ENCODE results near the gene GPN2.
"Not testable (repeated sequence)": the region's sequence is repeated elsewhere in the genome, so short reads cannot be mapped to it uniquely, and the experiment has no call there.

Gene GPN2

DNA sequence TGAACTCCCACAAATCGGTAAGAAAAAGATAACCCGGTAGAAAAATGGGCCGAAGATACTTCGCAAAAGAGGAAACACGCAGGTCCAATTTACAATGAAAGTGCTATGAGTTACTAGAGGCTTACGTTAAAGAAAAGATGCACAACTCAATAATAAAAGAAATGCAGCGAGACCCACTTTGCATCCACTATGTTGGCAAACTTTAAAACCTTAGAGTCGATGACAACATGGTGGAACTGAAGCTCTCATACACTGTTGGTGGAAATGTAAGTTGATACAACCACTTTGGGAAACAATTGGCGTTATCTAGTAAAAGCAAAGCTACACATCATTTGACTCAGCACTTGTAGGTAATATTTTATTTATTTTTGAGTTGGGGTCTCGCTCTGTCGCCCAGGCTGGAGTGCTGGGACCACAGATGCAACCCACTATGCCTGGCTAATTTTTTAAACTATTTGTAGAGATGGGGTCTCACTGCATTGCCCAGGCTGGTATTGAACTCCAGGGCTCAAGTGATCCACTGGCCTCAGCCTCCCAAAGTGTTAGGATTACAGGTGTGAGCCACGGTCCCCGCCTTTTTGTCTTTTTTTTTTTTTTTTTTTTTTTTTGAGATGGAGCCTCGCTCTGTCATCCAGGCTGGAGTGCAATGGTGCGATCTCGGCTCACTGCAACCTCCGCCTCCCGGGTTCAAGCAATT lies 10.9 kb upstream of the GPN2 start:
- no peak for DNase-seq

DNA sequence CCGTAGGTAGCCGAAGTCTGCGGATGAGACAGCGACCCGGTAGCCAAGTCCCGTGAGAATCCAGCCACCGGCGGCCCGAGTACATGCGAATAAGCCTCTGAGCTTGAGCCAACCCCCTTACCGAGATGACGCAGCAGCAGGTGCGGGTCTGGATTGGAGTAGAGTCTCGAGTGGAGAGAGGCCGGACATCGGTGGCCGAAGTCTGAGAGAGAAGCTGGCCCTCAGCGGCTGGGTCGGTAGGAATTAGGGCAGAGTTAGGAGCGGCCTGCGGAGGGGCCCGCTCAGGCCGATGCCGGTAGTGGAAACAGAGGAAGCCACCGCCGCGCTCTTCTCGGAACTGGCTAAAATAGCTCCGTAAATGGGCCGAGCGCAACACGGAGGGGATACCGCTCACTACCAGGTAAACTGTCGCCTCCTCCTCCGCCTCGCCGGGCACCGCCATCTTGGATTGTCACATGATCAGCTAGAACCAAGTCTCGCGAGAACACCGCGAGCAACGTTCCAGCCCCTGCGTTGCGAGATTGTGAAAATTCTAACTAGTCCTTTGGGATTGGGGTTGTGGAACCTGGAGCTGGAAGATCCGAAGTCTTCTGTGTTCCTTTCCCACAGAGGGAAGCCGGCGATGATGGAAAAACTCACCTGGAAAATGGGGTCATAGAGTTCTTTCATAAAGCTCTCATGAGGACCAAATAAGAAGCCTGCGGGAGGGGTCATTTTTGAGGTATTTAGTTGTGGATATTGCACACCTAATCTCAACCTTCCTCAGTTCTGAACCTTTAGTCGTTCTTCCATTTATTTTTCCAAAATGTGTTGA lies 10.1 kb upstream of the GPN2 start, which contains the start of gene GPATCH3:
Gene GPATCH3 (minus strand): TSS at position 467 of the 814 bp plus-strand sequence. CDS start 25 bp downstream, at position 442.
- peak; percentile 92 for DNase-seq

DNA sequence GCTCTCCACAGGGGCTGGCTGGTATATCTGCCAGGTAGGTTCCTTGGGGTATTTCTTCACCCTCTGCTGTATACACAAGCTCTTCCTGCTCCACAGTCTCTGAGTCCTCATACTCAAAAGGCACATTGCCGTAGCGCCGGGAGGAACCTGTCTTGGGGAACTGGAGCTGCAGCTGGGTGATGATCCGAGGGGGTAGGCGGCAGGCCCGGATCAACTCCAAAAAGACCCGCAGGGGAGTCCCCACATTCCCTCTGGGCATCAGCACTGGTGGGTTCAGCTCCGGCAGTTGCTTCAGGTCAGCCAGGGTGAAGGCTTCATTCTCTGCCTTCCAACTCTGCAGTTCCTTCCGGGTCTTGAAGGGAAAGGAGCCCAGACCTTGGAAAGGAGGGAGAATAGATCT lies 7.3 kb upstream of the GPN2 start:
- DNase-seq, result no peak

DNA sequence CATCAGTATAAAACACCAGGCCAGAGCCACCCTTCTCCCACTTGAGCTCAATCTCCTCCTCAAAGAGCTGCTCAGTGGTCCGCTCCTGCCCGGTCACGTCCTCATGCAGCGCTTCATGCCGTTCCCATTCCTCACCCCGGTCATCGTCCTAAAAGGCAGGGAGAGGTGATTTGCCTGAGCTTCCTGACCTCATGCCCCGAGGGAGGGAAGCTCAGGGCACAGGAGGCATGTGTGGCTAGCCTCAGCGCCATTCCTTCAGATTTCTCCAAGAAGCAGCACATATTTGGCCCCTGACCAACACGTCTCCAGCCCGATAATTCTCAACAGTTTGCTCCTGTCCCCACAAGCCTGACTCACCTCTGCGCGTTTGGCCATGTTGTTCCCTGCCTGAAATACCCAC lies 4.2 kb upstream of the GPN2 start:
- no peak for DNase-seq

DNA sequence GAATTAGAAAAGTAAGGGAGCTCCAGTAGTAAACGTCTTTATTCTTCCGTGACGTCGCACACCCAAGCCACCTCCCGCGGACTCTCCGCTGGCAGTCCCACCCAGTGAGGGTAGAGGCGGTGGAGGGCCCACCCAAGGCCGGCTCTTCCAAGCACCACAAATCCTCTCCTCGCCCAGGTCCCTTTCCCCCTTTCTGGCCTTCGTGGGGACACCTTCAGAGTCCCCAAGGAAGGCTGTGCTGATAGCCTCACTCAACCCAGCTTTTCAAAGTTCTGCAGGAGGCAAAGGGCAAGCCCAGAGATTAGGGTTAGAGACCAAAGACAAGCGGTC lies 349 bp upstream of the GPN2 start:
- no peak for DNase-seq

DNA sequence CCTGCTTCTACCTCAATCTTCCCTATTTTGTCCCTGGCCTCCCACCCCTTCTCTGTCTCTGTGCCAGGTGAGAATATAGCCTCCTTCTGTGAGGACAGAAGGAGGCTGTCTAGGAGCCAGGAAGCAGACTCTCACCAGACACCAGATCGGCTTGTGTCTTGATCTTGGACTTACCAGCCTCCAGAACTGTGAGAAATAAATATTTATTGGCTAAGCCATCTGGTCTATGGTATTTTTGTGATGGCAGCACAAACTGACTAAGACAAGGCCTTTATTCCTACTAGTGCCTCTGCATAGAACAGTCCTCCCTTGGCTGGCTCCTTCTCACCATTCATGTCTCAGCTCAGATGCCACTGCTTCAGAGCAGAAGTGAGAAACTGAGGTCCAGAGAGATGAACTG lies 1.9 kb downstream of the GPN2 start:
- no peak for DNase-seq

DNA sequence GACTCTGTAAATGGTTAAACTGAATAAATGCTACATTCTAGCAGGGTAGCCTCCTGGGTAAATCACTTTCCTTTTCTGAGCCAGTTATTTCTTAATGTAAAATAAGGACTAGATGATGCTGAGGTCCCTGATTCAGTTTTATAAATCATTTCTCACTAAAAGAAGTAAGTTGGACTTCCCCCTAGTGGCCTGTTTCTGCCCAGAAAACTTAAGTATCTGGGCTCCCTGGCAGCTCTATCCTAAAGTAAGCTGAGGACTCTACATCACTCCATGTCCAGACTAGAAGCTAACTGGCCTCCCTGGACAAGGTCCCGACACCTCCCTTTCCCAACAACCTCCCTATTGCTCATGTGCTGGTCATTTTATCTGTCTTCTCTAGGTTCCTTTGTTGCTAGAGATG lies 3.0 kb downstream of the GPN2 start:
- no peak for DNase-seq

DNA sequence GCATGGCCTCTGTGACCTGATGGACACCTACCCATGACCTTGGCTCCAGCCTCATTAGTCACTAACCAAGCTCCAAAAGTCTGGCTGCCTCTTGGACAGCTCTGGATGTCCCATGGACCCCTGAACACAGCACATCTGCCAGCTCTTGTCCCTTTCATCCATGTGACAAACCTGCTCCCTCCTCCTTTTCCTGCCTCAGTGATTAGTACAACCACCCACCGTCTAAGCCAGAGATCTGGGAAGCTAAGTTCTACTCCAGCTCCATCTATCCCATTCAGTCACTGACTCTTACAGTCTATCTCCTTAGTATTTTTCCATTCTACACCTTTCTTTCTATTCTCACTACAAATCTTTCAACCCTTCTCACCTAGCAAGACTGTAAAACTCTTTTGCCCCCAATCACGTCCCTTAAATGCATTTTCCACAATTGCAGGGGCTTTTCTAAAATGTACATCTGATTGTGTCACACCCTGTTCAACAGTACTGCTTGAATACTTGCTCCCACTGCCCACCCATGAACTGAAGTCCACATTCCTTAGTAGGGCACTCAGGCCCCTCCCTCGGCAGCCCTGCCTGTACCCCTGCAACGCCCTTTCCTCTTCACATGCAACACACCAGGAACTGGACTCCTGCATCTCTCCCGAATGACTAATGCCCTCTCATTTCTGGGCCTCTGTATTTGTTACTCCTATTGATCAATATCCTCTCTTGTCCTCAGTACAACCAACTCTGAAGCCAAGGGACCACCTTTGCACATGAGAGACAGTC lies 7.2 kb downstream of the GPN2 start:
- DNase-seq, result no peak

DNA sequence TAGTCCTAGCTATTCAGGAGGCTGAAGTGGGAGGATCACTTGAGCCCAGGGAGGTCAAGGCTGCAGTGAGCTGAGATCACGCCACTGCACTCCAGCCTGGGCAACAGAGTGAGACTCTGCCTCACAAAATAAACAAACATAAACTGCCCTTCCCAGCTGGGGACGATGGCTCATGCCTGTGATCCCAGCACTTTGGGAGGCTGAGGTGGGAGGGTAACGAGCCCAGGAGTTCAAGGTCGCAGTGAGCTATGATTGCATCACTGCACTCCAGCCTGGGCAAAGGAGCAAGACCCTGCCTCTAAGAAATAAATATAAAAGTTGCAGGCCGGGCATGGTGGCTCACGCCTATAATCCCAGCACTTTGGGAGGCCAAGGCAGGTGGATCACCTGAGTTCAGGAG lies 8.5 kb downstream of the GPN2 start:
- not testable (repeated sequence) for DNase-seq

DNA sequence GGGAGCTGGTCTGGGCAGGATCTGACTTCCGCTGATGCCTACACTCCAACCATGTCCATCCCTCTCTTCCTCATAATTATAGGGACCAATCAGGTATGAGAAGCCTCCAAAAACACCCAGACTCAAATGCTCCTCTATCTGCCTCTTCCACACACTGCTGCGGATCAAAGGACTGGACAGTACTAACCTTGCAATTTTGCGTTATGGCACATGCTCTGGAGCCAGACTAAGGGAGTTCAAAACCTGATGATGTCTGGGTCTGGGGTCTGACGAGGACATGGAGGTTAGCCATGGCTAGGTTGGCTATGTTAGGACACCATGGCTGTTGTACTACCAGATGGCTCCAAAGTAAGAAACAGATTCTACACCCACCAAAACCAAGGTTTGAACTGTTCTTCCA lies 10.3 kb downstream of the GPN2 start:
- no peak for DNase-seq

DNA sequence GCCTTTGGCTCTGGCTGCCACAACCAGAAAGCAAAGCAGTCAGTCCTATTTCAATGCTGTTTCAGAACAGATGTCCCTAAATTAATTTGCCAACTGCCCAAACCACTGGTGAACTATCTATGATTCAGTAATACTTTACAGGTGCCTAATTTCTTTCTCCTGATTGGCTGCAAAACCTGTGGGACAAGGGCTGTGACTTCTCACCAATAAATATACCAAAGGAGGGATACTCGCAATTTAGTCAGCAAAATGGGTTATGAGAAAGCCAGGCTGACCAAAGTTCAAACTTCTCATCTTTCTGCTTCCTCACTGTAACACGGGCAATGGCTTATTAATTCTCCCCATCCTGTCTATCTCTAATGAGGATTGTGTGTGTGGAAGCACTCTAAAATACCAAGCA lies 12.8 kb downstream of the GPN2 start:
- no peak for DNase-seq

DNA sequence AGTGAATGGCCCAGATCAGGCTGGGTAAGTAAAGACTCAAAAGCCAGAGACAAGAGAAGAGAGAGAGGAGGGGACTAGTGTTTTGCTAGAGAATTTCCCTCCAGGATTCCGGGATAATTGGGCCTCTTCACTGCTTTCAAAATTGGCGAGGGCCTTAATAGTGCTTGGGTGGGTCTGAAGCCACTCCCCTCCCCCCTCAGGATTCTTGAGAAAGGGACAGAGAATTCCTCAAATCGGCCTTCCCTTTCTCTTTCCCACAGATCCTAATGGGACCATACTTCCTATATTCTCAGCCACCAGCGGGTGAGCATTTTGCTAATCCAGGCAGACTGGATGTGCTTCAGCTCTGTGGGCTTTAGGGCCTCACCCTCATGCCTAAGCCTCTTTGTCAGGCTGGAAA lies 15.2 kb downstream of the GPN2 start:
- no peak for DNase-seq

DNA sequence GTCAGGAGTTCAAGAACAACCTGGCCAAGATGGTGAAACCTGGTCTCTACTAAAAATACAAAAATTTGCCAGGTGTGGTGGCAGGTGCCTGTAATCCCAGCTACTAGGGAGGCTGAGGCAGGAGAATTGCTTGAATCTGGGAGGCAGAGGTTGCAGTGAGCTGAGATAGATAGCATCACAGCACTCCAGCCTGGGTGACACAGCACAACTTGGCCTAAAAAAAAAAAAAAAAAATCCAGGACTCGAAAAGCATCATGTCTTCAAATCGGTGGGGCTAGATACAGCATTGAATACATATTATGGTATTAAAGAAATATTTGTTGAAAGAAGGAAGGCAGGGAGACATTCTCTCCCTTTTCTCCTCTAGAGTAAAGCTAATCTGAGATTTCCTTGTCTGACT lies 17.0 kb downstream of the GPN2 start:
- DNase-seq, result not testable (repeated sequence)

DNA sequence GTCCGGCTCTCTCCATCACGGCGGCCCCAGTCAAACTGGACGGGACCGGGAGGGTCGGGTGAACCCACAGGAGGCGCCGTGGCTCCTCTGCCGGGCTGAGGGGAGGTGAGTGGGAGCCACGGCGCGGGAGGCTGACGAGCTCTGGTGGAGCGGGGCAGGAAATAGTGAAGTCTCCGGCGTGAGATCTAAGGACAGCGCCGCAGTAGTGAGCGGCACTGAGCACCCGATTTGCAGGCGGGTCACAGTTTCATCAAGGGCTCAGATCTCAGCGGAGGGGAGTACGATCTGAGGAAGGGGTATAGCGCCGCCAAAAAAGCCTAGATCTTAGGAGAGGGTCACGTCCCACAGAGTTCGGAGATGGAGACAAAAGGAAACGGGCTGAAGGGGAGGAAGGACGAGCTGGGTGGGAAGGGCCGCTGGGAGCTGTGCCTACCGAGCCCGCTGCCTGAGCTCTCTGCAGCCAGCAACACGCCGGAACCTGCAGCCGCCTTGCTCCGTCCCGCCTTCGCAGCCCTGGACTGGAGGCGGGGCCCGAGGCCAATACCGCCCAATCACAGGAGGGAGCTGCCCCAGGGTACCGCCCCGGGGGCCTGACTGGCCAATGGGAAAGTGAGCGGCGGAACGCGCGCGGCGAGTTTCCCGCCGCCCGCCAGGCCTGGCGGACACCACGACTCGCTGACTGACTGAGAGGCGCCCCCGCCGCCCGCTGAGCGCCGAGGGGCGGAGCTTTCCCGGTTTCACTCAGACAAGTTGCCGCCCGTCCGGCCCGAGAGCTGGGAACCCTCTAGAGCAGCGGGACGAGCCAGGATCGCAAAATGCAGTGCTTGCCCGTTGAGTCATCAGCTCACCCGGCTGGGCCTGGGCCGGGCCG lies 25.2 kb downstream of the GPN2 start:
- peak; percentile 99 for DNase-seq

DNA sequence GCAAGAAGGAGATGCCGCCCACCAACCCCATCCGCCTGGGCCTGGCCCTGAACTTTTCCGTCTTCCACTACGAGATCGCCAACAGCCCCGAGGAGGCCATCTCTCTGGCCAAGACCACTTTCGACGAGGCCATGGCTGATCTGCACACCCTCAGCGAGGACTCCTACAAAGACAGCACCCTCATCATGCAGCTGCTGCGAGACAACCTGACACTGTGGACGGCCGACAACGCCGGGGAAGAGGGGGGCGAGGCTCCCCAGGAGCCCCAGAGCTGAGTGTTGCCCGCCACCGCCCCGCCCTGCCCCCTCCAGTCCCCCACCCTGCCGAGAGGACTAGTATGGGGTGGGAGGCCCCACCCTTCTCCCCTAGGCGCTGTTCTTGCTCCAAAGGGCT lies 26.4 kb downstream of the GPN2 start:
- DNase-seq, result no peak

DNA sequence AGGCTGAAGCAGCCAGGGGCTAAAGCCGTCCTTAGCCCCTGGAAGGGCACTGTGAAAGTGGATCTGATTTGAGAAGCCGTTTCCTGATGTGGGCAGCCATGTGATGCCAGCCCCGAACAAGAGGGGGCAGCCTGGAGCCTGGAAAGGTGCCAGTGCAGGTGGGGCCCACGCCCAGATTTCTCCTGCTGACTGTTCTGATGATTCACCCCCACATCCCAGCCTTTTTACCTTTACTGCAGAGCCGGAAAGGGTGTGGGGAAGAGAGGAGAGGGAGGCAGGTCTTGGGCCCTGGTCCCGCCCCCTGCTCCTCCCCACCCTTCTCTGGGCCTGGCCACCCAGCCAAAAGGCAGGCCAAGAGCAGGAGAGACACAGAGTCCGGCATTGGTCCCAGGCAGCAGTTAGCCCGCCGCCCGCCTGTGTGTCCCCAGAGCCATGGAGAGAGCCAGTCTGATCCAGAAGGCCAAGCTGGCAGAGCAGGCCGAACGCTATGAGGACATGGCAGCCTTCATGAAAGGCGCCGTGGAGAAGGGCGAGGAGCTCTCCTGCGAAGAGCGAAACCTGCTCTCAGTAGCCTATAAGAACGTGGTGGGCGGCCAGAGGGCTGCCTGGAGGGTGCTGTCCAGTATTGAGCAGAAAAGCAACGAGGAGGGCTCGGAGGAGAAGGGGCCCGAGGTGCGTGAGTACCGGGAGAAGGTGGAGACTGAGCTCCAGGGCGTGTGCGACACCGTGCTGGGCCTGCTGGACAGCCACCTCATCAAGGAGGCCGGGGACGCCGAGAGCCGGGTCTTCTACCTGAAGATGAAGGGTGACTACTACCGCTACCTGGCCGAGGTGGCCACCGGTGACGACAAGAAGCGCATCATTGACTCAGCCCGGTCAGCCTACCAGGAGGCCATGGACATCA lies 27.1 kb downstream of the GPN2 start, which contains the start of gene SFN:
Gene SFN (plus strand): TSS at position 369 of the 904 bp plus-strand sequence. CDS start 64 bp downstream, at position 433.
- DNase-seq, result no peak

DNA sequence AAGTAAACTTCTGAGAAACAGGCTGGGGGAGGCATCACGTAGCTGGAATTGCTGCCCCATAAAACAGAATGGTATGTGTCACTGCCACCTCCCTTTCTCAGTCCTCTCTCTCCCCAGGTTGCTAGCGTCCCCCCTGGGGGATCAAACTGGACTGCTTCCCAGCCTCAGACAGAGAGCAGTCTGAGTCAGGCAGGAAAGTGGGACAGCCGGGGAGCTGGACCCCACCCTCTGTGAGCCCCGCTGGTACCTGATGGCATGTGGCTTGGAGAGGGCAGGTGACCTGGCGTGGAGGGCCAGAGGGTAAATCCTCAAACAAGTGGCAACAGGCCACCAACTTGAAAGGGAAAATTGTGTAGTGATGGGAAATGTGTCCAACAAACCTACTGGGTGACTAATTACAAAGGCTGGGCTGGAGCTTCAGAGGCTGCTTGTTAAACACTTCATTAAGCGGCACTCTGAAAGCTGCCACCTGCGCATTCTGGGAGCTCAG lies 28.1 kb downstream of the GPN2 start:
- no peak for DNase-seq

DNA sequence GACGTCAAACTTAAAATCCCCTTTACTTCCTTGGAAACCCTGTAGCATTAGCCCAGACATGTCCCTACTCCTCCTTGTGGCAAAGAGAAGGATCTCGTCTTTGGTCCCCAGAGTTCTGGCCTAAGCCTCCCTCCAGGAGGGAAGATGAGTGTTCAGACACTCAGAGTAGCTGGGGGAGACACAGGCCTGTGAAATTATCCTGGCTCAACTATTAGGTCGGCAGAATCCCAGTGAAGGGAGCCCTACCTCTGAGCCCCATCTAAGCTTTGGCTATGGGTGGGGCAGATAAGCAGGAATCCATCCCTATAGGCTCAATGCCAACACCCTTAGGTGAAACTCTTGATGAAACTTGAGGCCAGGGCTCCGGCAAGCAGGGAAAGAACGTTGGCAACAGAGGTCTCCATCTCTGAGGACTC lies 28.8 kb downstream of the GPN2 start:
- DNase-seq, result no peak

DNA sequence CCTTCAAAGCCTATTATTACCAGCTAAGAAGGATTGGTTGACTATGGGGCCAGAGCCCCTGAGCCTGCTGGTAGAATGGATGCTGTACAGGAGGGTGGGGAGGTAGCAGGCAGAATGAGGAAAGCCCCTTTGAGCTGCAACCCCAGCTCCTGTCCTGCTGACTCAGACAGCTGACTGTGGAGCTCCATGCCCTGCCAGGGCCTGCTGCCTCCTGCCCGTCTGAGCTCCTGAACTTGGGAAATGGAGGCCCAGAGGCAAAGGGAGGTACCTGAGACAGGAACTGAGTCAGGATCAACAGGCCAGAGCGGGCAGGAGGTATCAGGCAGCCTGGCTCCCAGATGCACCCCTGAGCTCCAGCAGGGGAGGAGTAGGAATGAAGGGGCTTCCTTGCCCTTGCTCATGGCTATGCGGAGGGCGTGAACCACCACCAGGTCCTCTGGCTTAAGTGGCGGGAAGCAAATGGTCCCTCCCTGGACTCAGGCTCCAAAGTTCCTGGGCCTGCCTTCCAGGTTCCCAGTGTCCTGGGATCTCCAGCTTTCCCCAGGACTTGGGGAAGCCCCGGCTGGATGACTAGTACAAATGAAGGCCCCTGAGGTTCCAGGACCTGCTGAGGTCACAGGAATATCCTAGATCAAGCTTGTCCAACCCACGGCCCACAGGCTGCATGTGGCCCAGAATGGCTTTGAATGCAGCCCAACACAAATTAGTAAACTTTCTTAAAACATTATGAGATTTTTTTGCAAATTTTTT lies 31.0 kb downstream of the GPN2 start:
- no peak for DNase-seq

DNA sequence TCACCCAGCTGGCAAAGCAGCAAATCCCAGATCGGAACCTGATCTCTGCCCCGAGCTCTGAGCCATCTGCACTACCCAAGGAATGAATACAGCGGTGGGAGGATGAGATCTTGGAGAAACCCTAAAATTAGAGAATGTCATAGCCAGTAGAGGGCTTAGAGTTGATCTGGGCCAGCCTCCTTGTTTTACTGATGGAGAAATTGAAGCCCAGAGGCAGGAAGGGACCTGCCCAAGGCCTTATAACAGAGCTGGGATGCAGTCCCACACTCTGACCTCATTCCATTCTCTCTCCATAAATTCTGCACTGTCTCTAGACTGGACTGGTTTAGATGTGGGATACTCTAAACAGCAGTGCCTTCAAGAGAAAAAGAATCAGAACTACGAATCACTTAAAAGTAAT lies 31.9 kb downstream of the GPN2 start:
- no peak for DNase-seq

All from right hindlimb (tissue), 1 donor.